H1 (cell line): ENCODE measurements around the gene USP30. TPM values are rescaled to one million over a fixed set of nuclear protein-coding genes. Genes with fewer than 3 reads are reported as not detected.
A peak's percentile ranks its signal among the peaks of the same experiment; 100 is the strongest.

Experiments
- CTCF ChIA-PET: fragments of 300-600 bp; sonication (Branson Sonifier 250); formaldehyde crosslinking; loops from one replicate; lab custom pipeline; 2021; ENCODE audit not compliant: partially characterized antibody; lab: Charles Lee
- POLR2A ChIA-PET: fragments of 300-600 bp; sonication (Branson Sonifier 250); formaldehyde crosslinking; loops from one replicate; lab custom pipeline; 2021; ENCODE audit warnings: inconsistent platforms; ENCODE audit not compliant: partially characterized antibody; lab: Charles Lee
- DNase-seq, 2 experiments: peaks; one replicate each; pipeline versions ENCODE4 v3.0.0 to v3.0.0-alpha.2; 2010 to 2022; ENCODE audit warnings: low spot score in 2 of 2, low read depth in 1 of 2, mixed read lengths in 1 of 2
- FAIRE-seq: peaks from 2 replicates; lab custom pipeline; 2011; peaks lifted over from hg19 to GRCh38; lab: Jason Lieb, UNC
- H2AFZ ChIP-seq: 2 replicates; pipeline ENCODE4 v1.8.1; 2012; ENCODE audit warnings: low read length, inconsistent platforms
- H2AK5ac ChIP-seq: 2 replicates; pipeline ENCODE4 v1.6.1; 2013; ENCODE audit warnings: low read depth, low read length
- H2BK120ac ChIP-seq: replicated peaks from 2 replicates; pipeline ENCODE3; 2013; ENCODE audit warnings: low read depth, low read length, inconsistent platforms
- H2BK12ac ChIP-seq: 2 replicates; pipeline ENCODE4 v1.6.1; 2013; ENCODE audit warnings: low read depth, low read length
- H2BK15ac ChIP-seq: 2 replicates; pipeline ENCODE4 v1.6.1; 2013; ENCODE audit warnings: low read length
- H2BK20ac ChIP-seq: 2 replicates; pipeline ENCODE4 v1.6.1; 2013; ENCODE audit warnings: low read length
- H2BK5ac ChIP-seq: 2 replicates; pipeline ENCODE4 v1.6.1; 2013; ENCODE audit warnings: low read depth, low read length
- H3K14ac ChIP-seq: 2 replicates; pipeline ENCODE4 v1.6.1; 2013; ENCODE audit warnings: inconsistent platforms; ENCODE audit not compliant: insufficient read length
- H3K18ac ChIP-seq: 2 replicates; pipeline ENCODE4 v1.6.1; 2013; ENCODE audit warnings: low read length; ENCODE audit errors: extremely low read depth
- H3K23ac ChIP-seq: 2 replicates; pipeline ENCODE4 v1.6.1; 2013; ENCODE audit warnings: inconsistent platforms; ENCODE audit not compliant: insufficient read length
- H3K23me2 ChIP-seq: 2 replicates; pipeline ENCODE4 v1.6.1; 2013; ENCODE audit warnings: low read depth, low read length
- H3K27ac ChIP-seq: 2 replicates; pipeline ENCODE4 v1.6.1; 2011; ENCODE audit warnings: low read depth, low read length, inconsistent platforms
- H3K27me3 ChIP-seq, 4 experiments: replicated peaks in 1 of 4; 1 replicate in 1 of 4; 2 replicates in 3 of 4; pipeline versions ENCODE4 v1.6.1 to v1.8.1; 2011 to 2013; ENCODE audit warnings: low read length in 3 of 4, mild to moderate bottlenecking in 3 of 4, inconsistent platforms in 2 of 4, mixed read lengths in 2 of 4, moderate library complexity in 1 of 4; ENCODE audit not compliant: control insufficient read depth in 3 of 4, insufficient read depth in 3 of 4; ENCODE audit errors: extremely low read depth in 1 of 4
- H3K36me3 ChIP-seq, 4 experiments: 2 replicates each; pipeline versions ENCODE4 v1.6.1 to v1.8.1; 2011 to 2013; ENCODE audit warnings: mild to moderate bottlenecking in 4 of 4, low read length in 3 of 4, moderate library complexity in 2 of 4, control low read depth in 1 of 4, inconsistent platforms in 1 of 4; ENCODE audit not compliant: insufficient read depth in 4 of 4, control insufficient read depth in 2 of 4
- H3K4ac ChIP-seq: replicated peaks from 2 replicates; pipeline ENCODE3; 2013; ENCODE audit warnings: low read length, low read depth, mixed read lengths, inconsistent platforms; ENCODE audit not compliant: insufficient read length
- H3K4me1 ChIP-seq, 4 experiments: replicated peaks in 1 of 4; 1 replicate in 1 of 4; 2 replicates in 3 of 4; pipeline versions ENCODE4 v1.6.1 to v1.8.1; 2011 to 2013; ENCODE audit warnings: low read length in 3 of 4, inconsistent platforms in 2 of 4, mixed read lengths in 1 of 4; ENCODE audit not compliant: insufficient read depth in 4 of 4, control insufficient read depth in 3 of 4
- H3K4me2 ChIP-seq, 2 experiments: 2 replicates each; pipeline versions ENCODE4 v1.6.1 to v1.8.1; 2011 to 2013; ENCODE audit warnings: low read depth in 2 of 2, low read length in 2 of 2, control low read depth in 1 of 2, inconsistent platforms in 1 of 2, mild to moderate bottlenecking in 1 of 2; ENCODE audit not compliant: insufficient read depth in 1 of 2
- H3K4me3 ChIP-seq, 4 experiments: fragments of 200-600, 300-600 bp in 1 of 4; sonication (generic), shearing (Covaris generic), sonication (Bioruptor Twin) in 1 of 4; 2 replicates each; pipeline versions ENCODE4 v1.5.1 to v1.8.1; 2011 to 2016; ENCODE audit warnings: low read length in 4 of 4, low read depth in 3 of 4, control low read depth in 2 of 4, inconsistent platforms in 2 of 4, mild to moderate bottlenecking in 2 of 4, mixed read lengths in 1 of 4, moderate library complexity in 1 of 4; ENCODE audit not compliant: insufficient read depth in 2 of 4; ENCODE audit errors: extremely low read depth in 1 of 4
- H3K56ac ChIP-seq: replicated peaks from 2 replicates; pipeline ENCODE3; 2013; ENCODE audit warnings: low read depth, mild to moderate bottlenecking, mixed read lengths, low read length, inconsistent platforms; ENCODE audit not compliant: insufficient read length
- H3K79me1 ChIP-seq: 2 replicates; pipeline ENCODE4 v1.6.1; 2013; ENCODE audit warnings: low read depth, low read length, control low read depth
- H3K79me2 ChIP-seq, 2 experiments: 2 replicates each; pipeline versions ENCODE4 v1.6.1 to v1.8.1; 2012 to 2013; ENCODE audit warnings: low read length in 2 of 2, mild to moderate bottlenecking in 2 of 2, inconsistent platforms in 1 of 2; ENCODE audit not compliant: insufficient read depth in 2 of 2, control insufficient read depth in 1 of 2
- H3K9ac ChIP-seq, 4 experiments: replicated peaks in 1 of 4; 1 replicate in 1 of 4; 2 replicates in 3 of 4; pipeline versions ENCODE4 v1.6.1 to v1.8.1; 2011 to 2013; ENCODE audit warnings: low read depth in 3 of 4, low read length in 3 of 4, control low read depth in 2 of 4, mild to moderate bottlenecking in 2 of 4, moderate library complexity in 2 of 4, inconsistent platforms in 1 of 4; ENCODE audit errors: extremely low read depth in 1 of 4
- H3K9me3 ChIP-seq, 2 experiments: 2 replicates each; pipeline versions ENCODE4 v1.6.1 to v1.8.1; 2012 to 2013; ENCODE audit warnings: mild to moderate bottlenecking in 2 of 2, moderate library complexity in 2 of 2, control low read depth in 1 of 2, inconsistent platforms in 1 of 2, low read depth in 1 of 2, low read length in 1 of 2, mixed read lengths in 1 of 2; ENCODE audit not compliant: insufficient read depth in 2 of 2
- H4K20me1 ChIP-seq, 2 experiments: replicated peaks in 1 of 2; 2 replicates each; pipeline versions ENCODE3 to v1.8.1; 2011 to 2013; ENCODE audit warnings: inconsistent platforms in 2 of 2, low read length in 2 of 2, mild to moderate bottlenecking in 1 of 2; ENCODE audit not compliant: insufficient read depth in 2 of 2, control insufficient read depth in 1 of 2
- H4K5ac ChIP-seq: 2 replicates; pipeline ENCODE4 v1.6.1; 2013; ENCODE audit warnings: low read length, low read depth, mixed read lengths, inconsistent platforms; ENCODE audit not compliant: insufficient read length
- H4K8ac ChIP-seq: 2 replicates; pipeline ENCODE4 v1.8.0; 2013; ENCODE audit warnings: mild to moderate bottlenecking, moderate library complexity, low read length, inconsistent platforms; ENCODE audit not compliant: insufficient read depth; ENCODE audit errors: extremely low read depth
- H4K91ac ChIP-seq: replicated peaks from 2 replicates; pipeline ENCODE3; 2013; ENCODE audit warnings: low read length, mixed read lengths, inconsistent platforms; ENCODE audit not compliant: insufficient read length
- ASH2L ChIP-seq: fragments of 200-600, 300-600 bp; sonication (generic); IDR thresholded peaks from one replicate; pipeline ENCODE4 v1.7.1; 2017; ENCODE audit warnings: low read length
- WGBS, 2 experiments: shearing (Covaris generic) in 1 of 2; methylation state at CpG; one replicate each; pipeline versions ENCODE4 v1.1.6 to v1.1.7; 2013 to 2015; ENCODE audit warnings: low lambda C conversion rate in 2 of 2, mixed read lengths in 2 of 2, inconsistent platforms in 1 of 2, low coverage in 1 of 2, missing lambda C conversion rate in 1 of 2; ENCODE audit not compliant: insufficient replicate concordance in 2 of 2, insufficient coverage in 1 of 2, insufficient read length in 1 of 2; ENCODE audit errors: extremely low coverage in 1 of 2, missing lambda C conversion rate in 1 of 2; 5-methylcytosine and 5-hydroxymethylcytosine counted together
- polyA plus RNA-seq, 7 experiments: library from polyadenylated mRNA; depleted of rRNA in 3 of 7; stranded (reverse) in 5 of 7; unstranded in 2 of 7; fragments of >200 nt in 5 of 7; fragments of 200-250 nt in 2 of 7; gene quantifications; 1 replicate in 5 of 7; 2 replicates in 1 of 7; 4 replicates in 1 of 7; pipeline versions ENCODE4 v1.2.1 to v1.2.3, GENCODE V29; 2011 to 2013; ENCODE audit warnings: missing spikeins in 2 of 7, mixed read lengths in 2 of 7
- total RNA-seq: library from RNA; stranded (reverse); fragmentation: NEBNext Ultra II Directional; extraction: Animal tissue kit (Norgen Biotek cat#: 25700); gene quantifications from 2 replicates; pipeline ENCODE4 v1.2.1, GENCODE V29; 2021

Gene USP30
- total and polyA plus RNA-seq, 2 of the 8 experiments (the other 6 are each of a cell fraction or from before 2014, with no cell fraction given): 7.0 to 12.2 TPM

- H2AFZ ChIP-seq: no peak overlapping the region
- DNase-seq (no peak), FAIRE-seq (no peak)
- H3K23me2 ChIP-seq: peaks cover 6% of the 10 kb centered on the region
- ChIA-PET CTCF (interaction anchor here (0.5 to 1.5 kb wide), 4 partner anchors 10 to 21 kb away, joined by 3 to 6 read pairs (median 4); no protein-coding TSS in a partner anchor), POLR2A (interaction anchor here (1.0 to 2.4 kb wide), 6 partner anchors 10 to 117 kb away, joined by 3 to 34 read pairs (median 4); partner anchors contain the start of gene ACACB)
- peaks cover 0 to under 1% (median 0%) of the 10 kb centered on the region in 4 experiments; a peak in 2 of 7 replicates for H3K4me1 ChIP-seq
- TF ChIP-seq ASH2L: no peak
- H3K4ac ChIP-seq: no peak overlapping the region
- peak overlapping the region; percentile 60 for H3K56ac ChIP-seq
- H3K9ac ChIP-seq: peak overlapping the region; percentile 74 to 81 (median 80)
- no peak overlapping the region for H4K91ac ChIP-seq
- H3K9me3 ChIP-seq: no peaks in the 10 kb centered on the region
- no peak overlapping the region for H3K14ac ChIP-seq
- H3K4me2 ChIP-seq: peak overlapping the region; percentile 55 to 72
- no peak overlapping the region for H2BK15ac ChIP-seq
- no peak overlapping the region for H2BK5ac ChIP-seq
- WGBS, 2 experiments: 41% methylated on average over 8 of the region's 8 CpGs; no CpG with 5 or more reads in 1 of the 2 experiments
- peak overlapping the region; percentile 28; the same call in 1 of the 2 replicates for H3K27ac ChIP-seq
- no peak overlapping the region for H2BK12ac ChIP-seq
- no peak overlapping the region for H4K8ac ChIP-seq
- H3K23ac ChIP-seq: no peak overlapping the region
- H3K36me3 ChIP-seq: peaks cover 24 to 46% (median 38%) of the 10 kb centered on the region in 4 experiments
- no peaks in the 10 kb centered on the region for H3K79me1 ChIP-seq
- H4K5ac ChIP-seq: no peak overlapping the region
- no peak overlapping the region for H3K18ac ChIP-seq
- no peak overlapping the region for H2BK120ac ChIP-seq
- no peak overlapping the region for H2BK20ac ChIP-seq
- H4K20me1 ChIP-seq: peaks cover 0 to 5% of the 10 kb centered on the region in 2 experiments
- peak overlapping the region; percentile 39 to 89 (median 76) for H3K4me3 ChIP-seq
- no peak overlapping the region for H2AK5ac ChIP-seq
- no peaks in the 10 kb centered on the region for H3K27me3 ChIP-seq
- H3K79me2 ChIP-seq: peaks cover 0 to 25% of the 10 kb centered on the region in 2 experiments; a peak in 2 of 4 replicates
Observed at GRCh38 chr12:109098651-109099050, 46.3 kb downstream of the USP30 start.
